Measurements from ENCODE around the gene B3GNT9.

Gene B3GNT9

DNA sequence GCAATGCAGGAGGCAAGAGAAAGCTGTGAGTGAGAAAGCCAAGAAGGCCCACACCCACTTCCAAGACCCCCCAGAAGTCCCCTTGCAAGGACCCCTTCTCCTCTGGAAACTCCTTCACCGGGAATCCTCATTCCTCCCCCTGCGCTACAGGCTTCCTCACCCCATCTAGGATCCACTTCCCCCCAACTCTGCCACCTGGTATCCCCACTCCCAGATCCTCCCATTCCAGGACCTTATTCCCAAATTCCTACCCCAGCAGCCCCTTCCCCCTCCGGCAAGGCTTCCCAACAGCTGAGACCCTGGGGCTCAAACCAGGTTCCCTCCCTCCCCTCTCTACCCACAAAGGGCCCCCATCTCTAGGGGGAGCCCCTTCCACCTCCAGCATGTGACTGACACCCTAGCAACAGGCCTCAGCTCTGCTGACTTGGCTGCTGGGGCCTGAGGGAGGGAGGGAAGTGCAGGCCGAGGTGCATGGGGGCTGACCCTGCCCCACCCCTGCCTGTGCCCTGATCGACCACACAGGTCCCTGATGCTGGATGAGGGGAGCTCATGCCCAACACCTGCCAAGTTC is 15.9 kb upstream of the B3GNT9 start:
- no peak for DNase-seq

DNA sequence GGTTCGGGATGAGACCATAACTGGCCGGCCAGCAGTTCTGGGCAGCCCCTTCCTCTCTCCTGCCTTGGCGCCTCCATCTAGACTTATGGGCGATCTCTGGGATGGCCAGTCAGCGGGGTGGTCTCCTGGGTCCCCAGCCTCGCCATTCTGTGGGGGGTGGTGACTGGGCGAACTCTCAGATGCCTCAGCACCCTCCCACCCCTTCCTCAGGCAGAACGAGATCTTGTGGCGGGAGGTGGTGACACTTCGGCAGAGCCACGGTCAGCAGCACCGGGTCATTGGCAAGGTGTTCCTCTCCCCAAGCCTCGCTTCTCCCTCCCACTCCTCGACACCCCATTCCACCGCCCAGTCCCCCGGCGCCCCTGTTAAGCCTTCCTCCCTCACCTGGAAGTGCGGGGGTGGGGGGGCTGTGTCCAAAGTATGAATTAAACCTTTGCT is 15.3 kb upstream of the B3GNT9 start:
- DNase-seq, result no peak

DNA sequence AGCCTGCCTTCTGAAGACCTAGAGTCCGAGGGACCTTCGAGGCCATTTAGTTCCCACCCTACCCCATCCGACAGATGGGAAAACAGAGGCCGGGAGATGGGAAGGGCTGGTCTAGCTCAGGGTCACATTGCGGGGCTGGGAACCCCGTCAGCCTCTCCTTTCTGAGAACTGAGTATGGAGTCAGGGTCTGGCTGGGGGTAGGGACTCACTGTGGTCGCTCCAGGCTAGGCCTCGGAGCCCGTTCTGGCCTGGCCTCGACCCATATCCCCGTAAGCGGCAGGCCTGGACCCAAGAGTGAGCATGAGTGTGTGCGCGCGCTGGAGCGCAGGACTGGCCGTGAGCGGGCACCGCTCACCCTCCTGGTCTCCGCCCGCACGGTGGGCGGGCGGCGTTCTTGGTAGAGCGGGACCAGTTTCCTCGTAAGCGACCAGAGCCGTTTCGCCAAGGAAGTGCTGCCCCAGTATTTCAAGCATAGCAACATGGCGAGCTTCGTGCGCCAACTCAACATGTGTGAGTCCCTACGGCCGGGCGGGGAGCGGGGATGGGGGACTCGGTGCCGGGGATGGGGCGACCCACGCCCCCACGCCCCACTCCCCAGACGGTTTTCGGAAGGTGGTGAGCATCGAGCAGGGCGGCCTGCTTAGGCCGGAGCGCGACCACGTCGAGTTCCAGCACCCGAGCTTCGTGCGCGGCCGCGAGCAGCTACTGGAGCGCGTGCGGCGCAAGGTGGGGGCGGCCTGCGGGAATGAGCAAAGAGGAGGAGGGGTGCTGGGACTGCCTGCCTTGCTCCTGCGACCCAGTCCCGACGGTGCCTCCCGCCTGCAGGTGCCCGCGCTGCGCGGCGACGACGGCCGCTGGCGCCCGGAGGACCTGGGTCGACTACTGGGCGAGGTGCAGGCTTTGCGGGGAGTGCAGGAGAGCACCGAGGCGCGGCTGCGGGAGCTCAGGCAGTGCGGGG is 14.6 kb upstream of the B3GNT9 start:
- DNase-seq, result peak in 1 of 5 donors; percentile 61

DNA sequence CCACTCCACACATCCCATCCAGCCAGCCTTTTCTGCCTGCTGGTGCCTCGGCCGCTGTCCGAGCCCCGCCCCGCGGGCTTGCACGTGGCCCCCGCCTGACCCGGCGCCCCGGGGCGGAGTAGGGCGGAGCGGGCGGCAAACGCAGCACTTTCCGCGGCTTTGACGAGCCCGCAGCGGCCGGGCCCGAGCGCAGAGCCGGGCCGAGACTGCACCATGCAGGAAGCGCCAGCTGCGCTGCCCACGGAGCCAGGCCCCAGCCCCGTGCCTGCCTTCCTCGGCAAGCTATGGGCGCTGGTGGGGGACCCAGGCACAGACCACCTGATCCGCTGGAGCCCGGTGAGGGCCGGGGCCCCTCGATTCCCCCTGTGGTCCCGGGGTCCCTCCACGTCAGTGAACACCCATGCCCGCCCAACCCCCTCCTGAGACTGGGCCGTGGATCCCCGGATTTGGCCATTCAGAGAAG is 13.8 kb upstream of the B3GNT9 start, which contains the start of gene HSF4:
HSF4 (plus strand) TSS at position 147 of the 463 bp plus-strand sequence; CDS start at position 214, 67 bp downstream.
- DNase-seq, result peak in 1 of 5 donors; percentile 67

DNA sequence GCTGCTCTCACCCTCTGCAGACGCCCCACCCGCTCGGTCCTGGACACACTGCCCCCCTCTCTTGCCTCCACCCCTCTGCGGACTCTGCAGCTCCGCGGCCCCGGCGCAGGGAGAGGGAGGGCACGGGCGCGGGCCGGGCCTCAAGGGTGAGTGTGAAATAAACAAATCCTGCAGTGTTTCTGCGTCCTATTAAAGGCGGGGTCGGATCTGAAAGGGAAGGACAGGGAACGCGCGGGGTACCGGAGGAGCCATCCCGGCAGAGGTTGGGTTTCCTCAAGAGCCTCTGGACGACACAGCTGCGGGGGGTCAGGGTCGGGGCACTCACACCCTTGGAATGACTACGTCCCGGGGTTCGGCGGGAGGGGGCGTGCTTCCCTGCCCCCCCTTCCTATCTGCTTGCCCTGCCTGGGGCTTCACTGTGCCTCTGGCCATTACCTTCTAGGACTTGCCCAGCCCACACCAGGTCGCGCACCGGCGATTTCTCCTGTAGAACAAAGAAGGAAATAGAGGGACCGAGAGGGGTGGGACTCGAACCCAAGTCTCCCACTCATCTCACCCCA is 13.3 kb upstream of the B3GNT9 start:
- DNase-seq, result no peak

DNA sequence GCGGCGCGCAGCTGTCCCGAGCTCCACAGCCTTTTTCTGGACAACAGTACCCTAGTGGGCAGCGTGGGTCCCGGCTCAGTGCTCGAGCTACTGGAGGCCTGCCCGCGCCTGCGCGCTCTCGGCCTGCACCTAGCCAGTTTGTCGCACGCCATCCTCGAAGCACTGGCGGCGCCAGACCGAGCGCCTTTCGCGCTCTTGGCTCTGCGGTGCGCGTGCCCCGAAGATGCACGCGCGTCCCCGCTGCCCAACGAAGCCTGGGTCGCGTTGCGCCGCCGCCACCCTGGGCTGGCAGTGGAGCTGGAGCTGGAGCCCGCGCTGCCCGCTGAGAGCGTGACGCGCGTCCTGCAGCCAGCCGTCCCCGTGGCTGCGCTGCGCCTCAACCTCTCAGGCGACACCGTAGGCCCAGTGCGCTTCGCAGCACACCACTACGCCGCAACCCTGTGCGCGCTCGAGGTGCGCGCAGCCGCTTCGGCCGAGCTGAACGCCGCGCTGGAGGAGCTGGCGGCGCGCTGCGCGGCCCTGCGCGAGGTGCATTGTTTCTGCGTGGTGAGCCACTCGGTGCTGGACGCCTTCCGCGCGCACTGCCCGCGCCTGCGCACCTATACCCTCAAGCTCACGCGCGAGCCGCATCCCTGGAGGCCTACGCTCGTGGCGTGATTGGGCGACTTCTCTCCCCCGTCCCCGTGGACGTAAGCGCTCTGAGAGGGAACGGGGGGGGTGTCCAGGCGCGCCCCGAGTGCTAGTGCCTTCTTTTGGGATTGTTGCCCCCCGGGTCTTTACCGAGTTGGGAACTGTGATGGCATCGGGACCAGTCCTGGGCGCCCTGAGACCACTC is 12.6 kb upstream of the B3GNT9 start:
- peak in 2 of 5 donors; percentile 38 to 93 for DNase-seq

DNA sequence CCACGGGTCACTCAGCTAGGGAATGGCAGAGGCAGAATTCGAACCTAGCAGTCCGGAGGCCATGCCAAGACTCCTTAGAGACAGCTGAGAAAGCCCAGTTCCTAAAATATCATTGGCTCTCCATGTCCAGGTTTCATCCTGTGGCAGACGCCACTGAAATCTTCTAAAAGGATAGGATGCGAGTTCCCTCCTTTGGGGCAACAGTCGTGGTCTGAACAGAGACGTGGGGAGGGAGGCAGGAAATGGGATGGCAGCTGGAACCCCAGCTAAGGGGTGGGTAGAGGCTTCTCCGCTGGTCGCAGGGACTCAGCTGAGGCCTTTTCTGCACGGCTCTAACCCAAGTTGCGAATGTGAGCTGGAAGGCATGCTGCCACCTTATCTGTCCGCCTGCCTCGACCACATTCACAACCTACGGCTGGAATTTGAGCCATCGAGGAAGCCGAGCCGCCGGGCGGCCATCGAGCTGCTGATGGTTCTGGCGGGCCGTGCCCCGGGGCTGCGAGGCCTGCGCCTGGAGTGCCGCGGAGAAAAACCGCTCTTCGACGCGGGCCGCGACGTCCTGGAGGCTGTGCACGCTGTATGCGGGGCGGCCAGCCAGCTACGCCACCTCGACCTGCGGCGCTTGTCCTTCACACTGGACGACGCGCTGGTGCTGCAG is 11.8 kb upstream of the B3GNT9 start:
- no peak for DNase-seq

DNA sequence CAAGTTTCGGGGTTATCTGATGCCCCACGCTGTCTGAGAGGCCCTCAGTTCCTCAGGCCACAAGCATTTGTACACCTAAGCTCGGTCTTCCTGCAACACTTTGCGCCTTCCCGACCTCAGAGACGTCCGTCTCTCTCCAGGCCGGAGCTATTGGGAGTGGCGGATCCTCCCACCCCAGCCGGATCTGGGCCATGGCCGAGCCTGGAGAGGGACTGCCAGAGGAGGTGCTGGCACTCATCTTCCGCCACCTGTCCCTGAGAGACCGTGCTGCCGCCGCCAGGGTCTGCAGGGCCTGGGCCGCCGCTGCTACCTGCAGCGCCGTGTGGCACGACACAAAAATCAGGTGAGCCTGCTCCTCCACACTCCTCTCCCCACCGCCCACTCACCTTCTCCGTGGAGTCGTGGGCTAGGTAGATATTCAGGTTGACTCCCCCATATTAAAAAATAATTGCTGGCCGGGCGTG is 10.8 kb upstream of the B3GNT9 start:
- DNase-seq, result no peak

DNA sequence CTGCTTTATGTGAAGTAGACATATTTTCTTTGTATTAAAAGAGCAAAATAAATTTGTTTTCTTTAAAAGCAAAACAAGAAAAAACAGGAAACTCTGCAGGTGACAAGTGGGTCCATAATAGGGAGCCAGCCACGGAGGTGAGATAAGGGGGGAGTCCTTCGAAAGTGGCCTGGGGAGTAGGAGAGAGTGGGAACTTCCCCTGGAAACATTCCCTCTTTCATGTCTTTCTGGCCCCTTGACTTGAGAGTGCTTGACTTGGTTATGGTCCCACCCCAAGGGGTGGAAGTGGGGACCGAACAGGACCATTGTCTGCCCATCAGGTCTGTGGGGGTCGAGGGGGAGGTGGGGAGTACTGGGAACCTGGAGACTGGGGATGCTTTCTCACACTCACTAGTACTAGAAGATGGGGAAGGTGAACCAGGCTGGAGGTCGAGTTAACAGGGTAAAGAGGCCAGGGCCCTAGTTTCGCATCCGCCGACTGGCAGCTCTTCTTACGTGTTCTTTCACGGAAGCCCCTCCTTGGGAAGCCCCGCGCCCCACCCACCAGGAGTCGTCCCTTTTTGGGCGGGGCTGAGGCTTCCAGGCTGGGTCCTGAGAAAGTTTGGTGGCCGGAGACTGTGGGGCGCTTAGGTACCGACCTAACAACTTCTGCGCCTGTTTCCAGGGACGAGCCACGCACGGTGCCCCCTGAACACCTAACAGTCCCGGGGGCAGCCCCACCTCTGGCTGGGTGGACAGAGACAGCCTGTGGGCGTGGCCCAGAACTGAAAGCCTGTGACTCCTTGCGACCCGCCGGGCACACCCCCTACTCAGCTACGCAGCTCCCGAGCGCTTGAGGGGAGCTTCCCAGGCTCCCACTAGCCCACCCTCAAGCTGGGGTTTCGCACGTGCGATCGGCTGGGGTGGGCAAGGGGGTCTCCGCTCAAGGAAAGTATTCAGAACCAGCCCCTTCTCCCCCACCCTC is 8.1 kb upstream of the B3GNT9 start:
- peak; percentile 65 to 95 (median 76) for DNase-seq

DNA sequence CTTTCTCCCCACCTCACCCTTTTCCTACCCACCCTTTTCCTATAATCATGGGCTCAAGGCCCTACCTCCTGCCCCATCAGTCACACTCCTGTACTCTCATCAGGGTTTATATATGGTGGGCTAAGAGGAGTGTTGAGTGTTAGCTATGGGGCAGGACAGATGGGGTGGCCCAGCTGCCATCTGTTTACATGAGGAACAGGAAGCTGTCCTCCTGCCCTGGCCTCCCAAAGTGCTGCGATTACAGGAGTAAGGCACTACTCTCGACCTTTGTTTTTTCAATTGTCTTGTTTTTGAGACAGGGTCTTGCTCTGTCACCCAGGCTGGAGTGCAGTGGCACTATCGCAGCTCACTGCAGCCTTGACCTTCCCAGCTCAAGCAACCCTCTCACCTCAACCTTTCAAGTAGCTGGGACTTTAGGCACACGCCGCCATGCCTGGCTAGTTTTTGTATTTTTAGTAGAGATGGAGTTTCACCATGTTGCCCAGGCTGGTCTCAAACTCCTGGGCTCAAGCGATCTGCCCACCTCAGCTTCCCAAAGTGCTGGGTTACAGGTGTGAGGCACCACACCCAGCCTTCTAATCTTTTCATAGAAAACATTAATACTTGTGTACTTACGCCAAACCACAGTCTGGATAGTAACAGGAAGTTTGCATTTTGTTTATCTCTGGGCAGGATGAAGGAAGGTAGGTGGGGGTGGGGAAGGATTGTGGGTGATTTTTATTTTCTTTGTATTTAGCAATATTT is 7.3 kb upstream of the B3GNT9 start:
- DNase-seq, result peak in 1 of 5 donors; percentile 68

DNA sequence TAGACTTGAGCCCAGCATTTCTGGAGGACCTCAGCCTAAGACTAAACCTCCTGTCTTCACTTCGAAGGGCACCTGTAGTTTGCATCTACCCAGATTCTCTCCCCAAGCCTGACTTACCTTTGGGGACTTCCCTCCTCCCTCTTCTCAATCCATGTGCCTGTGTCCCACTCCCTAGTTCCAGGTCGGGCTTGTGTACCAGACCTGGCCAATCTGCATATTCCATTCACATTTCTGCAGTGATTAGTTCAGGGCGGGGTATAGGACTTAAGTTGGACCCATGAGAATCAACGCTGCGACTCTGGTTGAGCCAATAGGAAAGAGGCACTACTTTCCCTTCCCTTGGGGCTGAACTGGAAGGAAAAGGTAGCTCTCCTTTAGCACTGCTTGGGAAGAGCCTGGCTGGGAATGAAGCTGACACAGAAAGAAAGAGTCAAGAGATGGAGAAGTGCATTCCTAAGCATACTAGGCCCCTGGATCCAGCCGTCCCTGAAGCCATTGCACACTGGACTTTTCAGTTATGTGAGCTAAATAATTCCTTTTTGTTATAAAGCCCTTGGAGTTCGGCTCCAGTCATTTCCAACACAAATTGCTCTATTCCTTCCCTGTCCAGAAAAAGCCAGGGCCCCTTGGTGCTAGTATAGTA is 6.4 kb upstream of the B3GNT9 start:
- DNase-seq, result no peak

DNA sequence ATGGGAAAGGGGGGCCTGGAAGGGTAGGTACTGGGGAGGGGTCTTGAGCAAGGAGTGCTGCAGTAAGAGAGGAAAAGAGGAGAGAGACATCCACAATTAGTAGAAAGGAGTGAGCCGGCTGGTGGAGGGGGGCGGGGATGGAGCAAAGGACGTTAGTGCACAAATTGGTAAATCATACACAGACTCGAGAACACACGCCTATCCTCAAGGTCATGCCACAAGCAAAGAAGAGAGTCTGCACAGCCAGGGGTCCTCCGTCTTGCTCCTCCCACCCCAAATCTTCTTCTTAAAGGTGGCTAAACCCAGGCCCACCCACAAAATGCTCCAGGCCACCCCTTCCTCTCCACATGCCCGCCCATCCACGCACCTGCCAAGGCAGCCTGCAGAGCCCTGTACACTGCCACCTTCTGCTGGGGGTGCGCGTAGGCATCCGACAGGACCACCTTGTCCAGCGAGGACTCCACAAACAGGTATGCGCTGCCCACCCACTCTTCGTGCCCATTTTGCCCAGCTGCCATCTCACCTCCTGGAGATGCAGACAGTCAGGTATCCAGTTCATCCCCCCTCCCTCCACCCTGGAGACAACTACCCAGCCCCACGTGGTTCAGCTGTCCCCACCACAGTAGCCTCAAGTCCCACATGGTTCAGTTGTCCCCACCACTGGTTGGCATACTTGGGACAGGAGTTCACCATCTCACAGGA is 5.5 kb upstream of the B3GNT9 start:
- no peak for DNase-seq

DNA sequence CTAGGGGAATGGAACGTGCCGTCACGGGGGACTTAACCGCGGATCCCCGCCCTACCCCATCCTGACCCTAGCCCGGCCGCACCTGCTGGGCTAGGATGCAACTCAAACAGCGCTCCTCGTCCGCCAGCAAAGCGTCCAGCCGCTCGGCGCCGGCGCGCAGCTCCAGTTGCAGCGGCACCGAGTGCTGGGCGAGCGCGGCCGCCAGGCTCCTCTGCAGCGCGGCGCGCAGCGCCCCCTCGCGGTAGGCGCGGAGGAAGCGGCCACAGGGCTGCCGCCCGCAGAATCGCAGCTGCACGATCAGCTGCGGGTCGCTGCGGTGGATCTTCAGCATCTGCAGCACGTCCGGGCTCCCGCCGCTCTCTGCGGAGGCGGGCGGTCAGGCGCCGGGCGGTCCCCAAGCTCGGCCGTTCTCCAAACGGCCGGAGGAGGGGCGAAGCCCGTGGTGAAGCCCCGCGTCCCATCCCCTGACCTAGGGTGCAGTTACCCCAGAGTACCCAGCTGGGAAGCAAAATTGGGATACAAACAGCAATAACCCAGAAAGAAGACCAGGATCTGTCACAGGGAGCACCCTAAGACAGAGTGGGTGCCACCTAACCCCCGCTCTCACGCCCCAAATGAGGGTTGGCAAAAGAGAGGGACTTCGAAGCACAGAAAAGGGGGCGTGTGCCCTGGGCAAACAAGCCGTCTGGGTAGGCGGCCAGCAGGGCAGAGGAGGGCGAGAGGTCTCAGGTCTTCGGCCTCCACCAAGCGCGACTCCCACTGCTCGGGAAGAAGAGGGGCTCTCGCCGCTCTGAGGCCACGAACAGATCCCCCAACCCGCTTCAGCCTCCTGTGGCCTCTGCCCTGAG is 4.7 kb upstream of the B3GNT9 start:
- DNase-seq, result peak; percentile 64 to 81 (median 68)

DNA sequence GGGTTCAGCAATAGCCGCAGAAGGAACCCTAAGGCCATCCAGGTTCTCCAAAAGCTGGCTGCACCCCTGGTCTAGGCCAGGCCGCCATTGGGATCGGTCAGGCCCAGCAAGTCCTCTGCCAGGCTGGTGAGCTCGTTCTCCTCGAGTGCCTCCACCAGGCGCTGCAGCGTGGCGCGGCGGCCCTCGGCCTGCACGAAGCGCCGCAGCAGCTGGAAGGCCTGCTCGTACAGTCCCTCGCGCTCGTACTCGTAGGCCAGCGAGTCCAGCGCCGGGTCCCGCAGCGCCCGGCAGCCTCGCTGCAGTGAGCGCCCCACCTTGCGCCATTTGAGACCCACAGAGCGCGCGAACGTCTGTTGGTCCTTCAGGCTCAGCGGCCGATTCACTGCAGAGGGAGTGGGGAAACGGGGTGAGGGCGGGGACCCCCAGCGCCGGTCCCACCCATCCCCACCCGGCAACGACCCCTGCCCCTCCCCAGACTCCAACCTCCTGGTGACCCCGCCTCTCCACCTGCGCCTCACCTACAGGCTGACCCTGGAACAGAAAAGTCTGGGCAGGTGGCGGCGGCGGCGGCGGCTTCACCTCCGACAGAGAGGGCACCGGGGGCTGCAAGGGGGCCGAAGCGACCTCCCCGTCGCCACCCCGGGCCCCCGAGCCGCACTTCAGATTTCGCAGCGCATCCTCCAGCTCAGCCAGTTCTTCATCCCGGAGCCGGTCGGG is 3.9 kb upstream of the B3GNT9 start:
- DNase-seq, result no peak

DNA sequence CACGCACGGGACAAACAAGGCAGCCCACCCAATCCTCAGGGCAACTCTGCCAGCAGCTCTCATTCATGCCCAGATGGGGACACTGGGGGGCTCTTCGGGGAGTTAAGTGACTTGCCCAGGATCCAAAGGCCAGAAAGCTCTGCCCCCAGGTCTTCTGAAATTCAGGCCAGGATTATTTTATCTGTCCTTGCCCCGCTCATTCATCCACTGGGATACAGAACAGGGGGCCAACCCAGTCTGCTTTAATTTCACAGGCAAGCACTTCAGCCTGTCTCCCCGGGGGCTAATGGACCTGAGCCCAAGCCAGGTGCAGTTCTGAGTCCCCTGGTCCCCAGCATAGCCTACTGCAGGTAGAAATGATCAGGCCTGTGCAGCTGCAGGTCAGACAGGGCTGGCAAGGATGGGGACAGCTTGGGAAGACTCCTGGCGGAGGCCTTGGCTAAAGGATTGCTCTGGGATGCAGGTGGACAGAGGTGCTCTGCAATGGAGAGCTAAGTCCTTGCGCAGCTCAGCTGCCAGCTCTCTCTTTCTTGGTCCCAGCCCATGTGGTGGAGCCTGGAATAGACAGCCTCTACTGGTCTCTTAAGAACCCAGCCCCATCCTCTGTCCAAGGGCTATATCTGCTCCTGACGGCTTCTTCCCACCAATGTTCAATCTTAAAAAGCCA is 766 bp upstream of the B3GNT9 start:
- no peak for DNase-seq

DNA sequence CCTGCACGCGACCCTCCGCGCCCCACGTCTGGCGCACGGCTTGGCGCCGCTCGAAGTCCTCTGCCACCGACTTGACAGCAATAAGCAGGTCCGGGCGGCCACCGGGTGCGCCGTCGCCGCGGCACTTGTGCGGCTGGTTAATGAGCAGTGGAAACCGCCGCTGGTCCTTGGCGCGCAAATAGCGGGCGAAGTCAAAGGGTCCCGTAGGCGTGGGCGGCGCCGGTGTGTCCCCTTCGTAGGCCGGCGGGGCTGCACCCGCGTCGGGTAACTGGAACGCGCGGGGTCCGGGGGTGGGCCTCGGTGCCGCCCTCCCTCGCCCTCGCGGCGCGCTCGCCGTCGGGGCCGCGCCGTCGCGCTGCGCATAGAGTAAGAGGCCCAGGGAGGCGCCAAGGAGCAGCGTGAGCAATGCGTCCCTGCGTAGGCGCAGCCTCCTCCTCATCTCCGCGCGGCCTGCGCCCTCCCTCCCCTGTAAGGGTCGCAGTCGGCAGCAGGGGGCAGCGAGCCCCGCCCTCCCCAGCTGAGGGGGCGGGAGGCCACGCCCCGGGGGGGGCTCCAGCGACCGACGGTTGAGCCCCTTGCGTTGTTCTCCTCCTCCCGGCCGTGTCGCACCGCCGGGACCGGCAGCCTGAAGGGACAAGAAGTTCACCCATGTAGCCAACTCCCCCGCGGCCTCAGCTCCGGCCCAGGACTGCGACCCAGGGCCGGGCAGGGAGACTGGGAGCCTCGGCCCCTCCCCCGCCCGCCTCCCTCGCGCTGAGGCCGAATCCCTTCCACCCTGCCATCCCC is 558 bp downstream of the B3GNT9 start:
- DNase-seq, result peak in 2 of 5 donors; percentile 34 to 71
